HG03432 (cell line): ENCODE data around the gene EFCAB3.
"Not testable (repeated sequence)": the region's sequence is repeated elsewhere in the genome, so short reads cannot be mapped to it uniquely, and the experiment has no call there.

Experiments used
- ATAC-seq: cut with Tn5 transposase; IDR thresholded peaks from one replicate; pipeline ENCODE4 v1.9.1; 2021; ENCODE audit warnings: mild to moderate bottlenecking, moderate library complexity; ENCODE audit not compliant: unreplicated experiment

The EFCAB3 gene

DNA sequence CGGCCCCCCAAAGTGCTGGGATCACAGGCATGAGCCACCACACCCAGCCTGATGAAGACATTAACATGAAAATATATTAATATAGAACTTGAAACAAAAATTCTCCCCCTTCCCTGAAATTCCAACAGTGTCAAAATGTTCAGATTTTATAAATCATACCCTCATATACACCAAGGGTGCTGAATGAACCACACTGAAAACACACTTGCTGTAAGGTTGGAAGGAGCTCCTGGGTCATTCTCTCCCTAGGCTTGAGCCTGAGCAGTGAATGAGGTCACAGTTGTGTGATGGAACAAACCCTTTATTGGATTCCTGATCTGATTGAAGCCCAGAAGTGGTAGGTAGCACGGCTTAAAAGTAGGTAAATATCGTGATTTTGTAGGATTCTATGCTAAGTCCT is at the start of gene EFCAB3:
Gene EFCAB3 (plus strand): TSS at position 301 of the 400 bp plus-strand sequence. CDS start 2,427 bp downstream, outside the sequence.
- ATAC-seq: no peak

GRCh38 chr17:62336527-62336926 is 43.8 kb upstream of the EFCAB3 start:
- ATAC-seq: no peak

DNA sequence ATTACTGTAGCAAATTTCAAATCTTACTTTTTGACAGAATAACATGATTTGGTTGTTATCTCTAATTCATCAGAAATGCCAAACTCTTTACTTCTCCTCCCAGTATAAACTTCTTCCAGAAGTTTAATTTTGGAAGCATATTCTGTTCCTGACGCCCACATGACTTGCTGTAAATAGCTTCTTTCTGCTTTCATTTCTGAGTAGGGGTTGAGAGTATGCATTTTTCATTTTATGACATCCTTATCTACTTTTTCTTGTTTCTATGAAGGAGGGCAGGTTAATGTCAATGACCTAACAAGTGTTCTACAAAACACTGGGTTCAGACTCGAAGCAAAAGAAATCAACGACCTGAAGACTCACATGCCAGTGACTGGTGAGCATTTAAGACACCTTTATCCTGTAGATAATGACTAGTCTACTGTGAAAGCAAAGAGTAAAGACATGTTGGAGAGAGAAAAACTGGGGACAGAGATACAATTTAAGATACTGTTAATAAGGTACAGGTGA is 36.5 kb upstream of the EFCAB3 start:
- ATAC-seq: no peak

DNA sequence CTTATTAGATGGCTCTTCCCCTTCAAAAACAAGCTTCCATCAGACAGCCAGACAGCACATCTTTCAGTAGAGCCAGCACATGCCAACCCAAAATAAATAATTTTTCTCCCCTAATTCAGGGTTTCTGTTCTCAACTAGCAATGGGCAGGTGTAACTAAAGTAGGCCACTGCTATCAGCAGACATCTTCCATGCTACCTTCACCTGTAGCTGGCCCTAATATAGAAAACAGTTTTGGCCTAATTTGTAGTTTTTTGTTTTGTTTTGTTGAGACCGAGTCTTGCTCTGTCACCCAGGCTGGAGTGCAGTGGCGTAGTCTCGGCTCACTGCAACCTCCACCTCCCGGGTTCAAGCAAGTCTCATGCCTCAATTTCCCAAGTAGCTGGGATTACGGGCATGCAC is 29.2 kb upstream of the EFCAB3 start:
- ATAC-seq: no peak

GRCh38 chr17:62366191-62366590 is 14.2 kb upstream of the EFCAB3 start:
- no peak for ATAC-seq

GRCh38 chr17:62381561-62381960 is 1.2 kb downstream of the EFCAB3 start:
- ATAC-seq: no peak

DNA sequence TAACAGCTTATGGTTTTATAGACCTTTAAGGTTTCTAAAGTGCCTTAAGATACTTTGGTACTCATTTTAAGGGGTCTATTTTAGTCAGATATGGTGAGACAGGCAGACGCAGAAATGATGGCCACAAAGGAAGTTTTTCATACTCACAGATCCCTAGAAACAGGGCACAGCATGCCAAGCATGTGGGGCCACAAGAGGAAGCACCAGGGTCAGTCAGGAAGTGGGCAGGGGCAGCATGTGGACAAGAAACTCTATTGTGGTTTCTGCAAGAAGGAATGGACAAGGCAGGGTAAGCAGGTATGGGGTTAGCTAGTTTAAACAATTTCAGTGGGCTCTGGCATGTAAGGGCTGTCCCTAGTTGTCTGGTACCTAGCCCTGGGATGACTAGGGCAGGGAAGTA is 8.5 kb downstream of the EFCAB3 start:
- no peak for ATAC-seq

DNA sequence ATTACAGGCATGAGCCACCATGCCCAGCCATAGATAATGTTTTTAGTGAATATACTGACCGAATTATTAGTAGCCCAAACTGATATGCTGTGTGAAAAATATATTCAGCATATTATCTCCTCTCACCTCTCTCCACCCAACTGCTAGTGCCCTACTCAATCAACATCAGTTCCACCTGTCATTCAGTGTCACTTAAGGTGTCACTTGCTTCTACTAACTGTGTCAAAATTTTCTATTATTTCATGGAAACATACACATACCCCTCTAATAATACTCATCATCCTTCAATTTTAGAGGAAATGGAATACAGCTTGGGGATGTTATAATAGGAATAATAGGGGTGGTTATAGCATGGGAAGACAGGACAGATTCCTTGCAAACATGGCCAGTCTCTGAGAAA is 12.6 kb downstream of the EFCAB3 start:
- no peak for ATAC-seq

GRCh38 chr17:62398891-62399290 is 18.5 kb downstream of the EFCAB3 start:
- ATAC-seq: no peak

- no peak for ATAC-seq
Observed at GRCh38 chr17:62405451-62405850, 25.1 kb downstream of the EFCAB3 start.

- not testable (repeated sequence) for ATAC-seq
Observed at GRCh38 chr17:62413090-62413489, 32.7 kb downstream of the EFCAB3 start.

DNA sequence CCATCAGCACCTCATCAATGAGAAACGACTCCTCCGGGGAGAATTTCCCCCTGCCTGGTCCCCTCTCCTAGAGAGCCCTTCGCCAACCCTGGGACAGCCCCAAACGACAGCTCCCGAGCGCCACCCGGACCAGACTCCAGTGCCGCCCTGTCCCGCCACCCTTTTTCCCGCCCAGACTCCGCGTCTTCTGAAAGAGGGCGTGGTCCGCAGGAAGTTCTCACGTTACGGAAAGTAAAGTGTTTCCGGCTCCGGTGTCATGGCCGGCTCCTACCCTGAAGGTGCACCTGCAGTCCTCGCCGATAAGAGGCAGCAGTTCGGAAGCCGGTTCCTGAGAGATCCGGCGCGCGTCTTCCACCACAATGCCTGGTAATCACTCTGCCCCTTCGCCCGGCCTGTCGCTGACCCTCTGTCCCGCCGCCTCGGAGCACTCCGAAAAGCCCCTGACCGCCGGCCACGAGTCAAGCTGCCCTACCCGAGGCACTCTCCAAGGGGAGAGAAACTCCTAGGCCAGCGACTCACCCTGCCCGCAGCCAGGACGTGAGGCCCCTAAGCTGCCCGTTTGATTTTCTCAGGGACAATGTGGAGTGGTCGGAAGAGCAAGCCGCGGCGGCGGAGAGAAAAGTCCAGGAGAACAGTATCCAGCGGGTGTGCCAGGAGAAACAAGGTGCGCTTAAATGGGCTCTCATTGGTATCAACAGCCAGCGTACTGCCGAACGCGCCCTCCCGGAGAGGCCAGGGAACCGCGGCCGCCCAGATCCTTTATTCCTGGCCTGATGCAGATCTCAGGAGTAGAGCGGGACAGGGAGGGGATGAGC is 43.5 kb downstream of the EFCAB3 start, which contains the start of gene METTL2A:
Gene METTL2A (plus strand): TSS at position 251 of the 815 bp plus-strand sequence. CDS start 6 bp downstream, at position 257.
- peak; percentile 92 for ATAC-seq

DNA sequence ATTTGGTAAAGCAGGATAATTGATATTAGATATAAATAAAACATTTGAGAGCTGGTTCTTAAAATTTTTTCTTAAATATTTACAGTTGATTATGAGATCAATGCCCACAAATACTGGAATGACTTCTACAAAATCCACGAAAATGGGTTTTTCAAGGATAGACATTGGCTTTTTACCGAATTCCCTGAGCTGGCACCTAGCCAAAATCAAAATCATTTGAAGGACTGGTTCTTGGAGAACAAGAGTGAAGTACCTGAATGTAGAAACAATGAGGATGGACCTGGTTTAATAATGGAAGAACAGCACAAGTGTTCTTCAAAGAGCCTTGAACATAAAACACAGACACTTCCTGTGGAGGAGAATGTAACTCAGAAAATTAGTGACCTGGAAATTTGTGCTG is 45.9 kb downstream of the EFCAB3 start:
- ATAC-seq: not testable (repeated sequence)

GRCh38 chr17:62435251-62435650 is 54.9 kb downstream of the EFCAB3 start:
- ATAC-seq: not testable (repeated sequence)

DNA sequence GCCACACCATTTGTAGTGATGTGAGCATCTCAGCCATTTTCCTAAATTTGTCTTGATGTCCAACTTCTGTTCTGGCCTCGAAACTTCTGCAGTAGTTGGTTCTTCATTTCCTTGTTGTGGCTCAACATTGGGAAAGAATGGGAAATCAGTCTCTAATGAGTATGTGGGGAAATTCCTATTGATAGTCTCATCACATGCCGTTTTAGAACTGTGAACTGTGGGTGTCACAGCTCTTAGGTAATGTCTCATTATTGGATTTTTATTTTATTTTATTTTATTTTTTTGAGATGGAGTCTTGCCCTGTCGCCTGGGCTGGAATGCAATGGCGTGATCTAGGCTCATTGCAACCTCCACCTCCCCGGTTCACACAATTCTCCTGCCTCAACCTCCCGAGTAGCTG is 60.8 kb downstream of the EFCAB3 start:
- not testable (repeated sequence) for ATAC-seq

GRCh38 chr17:62444063-62444462 is 63.7 kb downstream of the EFCAB3 start:
- ATAC-seq: no peak

DNA sequence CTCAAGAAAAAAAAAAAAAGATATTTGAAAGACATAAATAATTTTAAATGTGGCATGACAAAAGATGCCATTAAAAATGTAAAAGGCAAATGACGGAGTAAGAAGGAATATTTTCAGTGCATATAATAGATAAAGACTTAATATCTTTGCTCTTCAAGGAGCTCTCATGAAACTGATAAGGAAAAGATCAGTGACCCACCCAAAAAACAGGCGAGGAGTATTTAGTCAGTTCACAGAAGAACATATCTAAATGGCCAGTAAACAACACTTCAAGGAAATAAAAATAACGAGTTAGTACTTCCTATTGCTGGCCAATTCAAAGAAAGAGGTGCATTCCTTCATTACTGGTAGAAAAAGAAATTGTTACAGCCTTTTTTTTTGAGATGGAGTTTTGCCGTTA is 65.4 kb downstream of the EFCAB3 start:
- not testable (repeated sequence) for ATAC-seq

GRCh38 chr17:62452195-62452594 is 71.8 kb downstream of the EFCAB3 start:
- not testable (repeated sequence) for ATAC-seq

- ATAC-seq: not testable (repeated sequence)
Observed at GRCh38 chr17:62453041-62453440, 72.7 kb downstream of the EFCAB3 start.

DNA sequence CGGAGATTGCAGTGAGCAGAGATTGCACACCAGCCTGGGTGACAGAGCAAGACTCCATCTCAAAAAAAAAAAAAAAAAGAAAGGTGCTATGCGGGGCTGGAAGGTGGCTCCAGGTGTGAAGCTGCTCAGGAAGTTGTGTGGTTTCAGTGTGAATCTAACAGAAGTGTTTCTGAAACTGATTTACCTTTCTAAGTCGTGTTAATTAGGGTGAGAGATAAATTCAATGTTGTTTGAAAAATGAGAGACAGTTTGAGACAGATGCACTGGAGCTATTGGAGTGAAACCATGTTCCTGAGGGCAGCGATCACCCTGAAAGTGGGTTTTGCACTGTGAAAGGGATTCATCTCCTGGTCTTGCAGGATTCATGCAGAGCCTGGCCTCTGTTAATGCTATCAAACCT is 73.3 kb downstream of the EFCAB3 start:
- peak; percentile 34 for ATAC-seq

- ATAC-seq: peak; percentile 61
Observed at GRCh38 chr17:62454111-62454510, 73.8 kb downstream of the EFCAB3 start.

DNA sequence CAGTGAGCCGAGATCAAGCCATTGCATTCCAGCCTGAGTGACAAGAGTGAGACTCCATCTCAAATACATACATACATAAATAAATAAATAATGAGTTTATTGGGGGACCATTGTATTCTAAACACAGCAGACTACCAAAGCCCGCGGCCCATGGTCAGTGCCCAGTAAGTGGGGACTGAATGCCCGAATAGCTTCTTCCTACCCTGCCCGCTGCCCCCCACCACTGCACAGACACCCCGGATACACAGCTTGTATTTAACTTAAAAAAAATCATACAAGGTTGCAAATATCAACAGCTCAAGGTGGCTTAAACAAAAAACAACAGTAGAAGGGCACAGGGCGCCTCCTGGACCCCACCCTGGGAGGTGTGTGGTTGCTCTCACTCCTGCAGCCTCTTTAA is 75.7 kb downstream of the EFCAB3 start:
- ATAC-seq: no peak
